Right cardiac atrium (tissue), 5 donors: ENCODE data around the gene GSTA4. TPM values are rescaled to one million over a fixed set of nuclear protein-coding genes. Genes with fewer than 3 reads are reported as not detected.
"Not testable (repeated sequence)": the region's sequence is repeated elsewhere in the genome, so short reads cannot be mapped to it uniquely, and the experiment has no call there.

Source experiments
- ATAC-seq, 2 donors: fragments of 200-7000 bp; cut with Tn5 transposase; one replicate each; pipeline versions ENCODE4 v1.8.0 to v1.9.1; 2020; ENCODE audit warnings: moderate library complexity in 2 of 2, mild to moderate bottlenecking in 1 of 2
- DNase-seq, 3 donors: peaks; one replicate each; pipeline ENCODE4 v3.0.0-alpha.2; 2020
- H3K27ac ChIP-seq: one replicate; pipeline ENCODE4 v1.5.1; 2013; ENCODE audit warnings: mild to moderate bottlenecking, low read length, control low read depth, moderate library complexity
- H3K27me3 ChIP-seq: one replicate; pipeline ENCODE4 v1.6.1; 2013; ENCODE audit not compliant: control insufficient read depth, insufficient read depth
- H3K4me1 ChIP-seq: one replicate; pipeline ENCODE4 v1.6.1; 2013; ENCODE audit warnings: low read length; ENCODE audit not compliant: control insufficient read depth, insufficient read depth
- H3K4me3 ChIP-seq: one replicate; pipeline ENCODE4 v1.5.1; 2013; ENCODE audit warnings: low read length, control low read depth
- H3K9me3 ChIP-seq: one replicate; pipeline ENCODE4 v1.6.1; 2013; ENCODE audit warnings: low read length; ENCODE audit not compliant: control insufficient read depth
- WGBS: extraction: QIAGEN DNeasy Blood & Tissue Kit; methylation state at CpG from one replicate; pipeline ENCODE4 v1.1.7; 2013; 5-methylcytosine and 5-hydroxymethylcytosine counted together
- intact Hi-C, 4 donors: fragments of 100-400 bp; cut with DNase I; formaldehyde crosslinking; loops; one replicate each; pipeline versions ENCODE4 v1.11.0 to v1.14.0; 2022 to 2023
- polyA plus RNA-seq: library from polyadenylated mRNA; stranded (reverse); fragments of 200-250 nt; gene quantifications from one replicate; pipeline ENCODE4 v1.2.3, GENCODE V29; 2013
- total RNA-seq, 4 donors: library from RNA; stranded (reverse); fragmentation: NEBNext Ultra II Directional; extraction: Animal tissue kit (Norgen Biotek cat#: 25700); gene quantifications; one replicate each; pipeline ENCODE4 v1.2.1, GENCODE V29; 2021
- donor health status: healthy with polysubstance abuse.
- donor health status: DM: no; HTN: yes; CAD: no.
- donor health status: DM: no; HTN: no; CAD: no.
- donor health status: DM: no; HTN: yes; CAD: no; lungs with severe emphysema.
- donor health status: DM: yes; HTN: yes; CAD: no.

The GSTA4 gene
- total and polyA plus RNA-seq, 5 donors = 11.5 to 17.6 (median 15.9) TPM

- DNase-seq (no peak), ATAC-seq (no peak)
- H3K4me3 ChIP-seq = no peak overlapping the region
- no peaks in the 10 kb centered on the region for H3K4me1 ChIP-seq
- no peaks in the 10 kb centered on the region for H3K9me3 ChIP-seq
- H3K27me3 ChIP-seq = no peaks in the 10 kb centered on the region
- WGBS = 90% methylated on average over 2 of the region's 2 CpGs
- intact Hi-C loops = no loop called here
- H3K27ac ChIP-seq = no peak overlapping the region
Observed at GRCh38 chr6:52975580-52975979, 19.5 kb downstream of the GSTA4 start.

GRCh38 chr6:52972989-52973388 lies 22.1 kb downstream of the GSTA4 start:
- Histone ChIP-seq H3K4me1 (no peaks in the 10 kb centered on the region), H3K27ac (no peak overlapping the region), H3K4me3 (no peak overlapping the region), H3K9me3 (no peaks in the 10 kb centered on the region), H3K27me3 (no peaks in the 10 kb centered on the region)
- DNase-seq = no peak
- no peak for ATAC-seq
- intact Hi-C loops = no loop called here

- Histone ChIP-seq H3K27ac (no peak overlapping the region), H3K4me1 (no peaks in the 10 kb centered on the region), H3K9me3 (no peaks in the 10 kb centered on the region), H3K4me3 (no peak overlapping the region), H3K27me3 (no peaks in the 10 kb centered on the region)
- DNase-seq = no peak
- ATAC-seq = no peak
- 86% methylated on average over 2 of the region's 2 CpGs for WGBS
- intact Hi-C loops = no loop called here
Observed at GRCh38 chr6:52969359-52969758, 25.7 kb downstream of the GSTA4 start.

- ATAC-seq = no peak
- no peaks in the 10 kb centered on the region for H3K4me1 ChIP-seq
- H3K4me3 ChIP-seq = no peak overlapping the region
- no peak for DNase-seq
- intact Hi-C loops = no loop called here
- H3K9me3 ChIP-seq = no peaks in the 10 kb centered on the region
- 76% methylated on average over 3 of the region's 3 CpGs for WGBS
- H3K27ac ChIP-seq = no peak overlapping the region
- no peaks in the 10 kb centered on the region for H3K27me3 ChIP-seq
Observed at GRCh38 chr6:52966101-52966500, 29.0 kb downstream of the GSTA4 start.

GRCh38 chr6:52965380-52965779 lies 29.7 kb downstream of the GSTA4 start:
- WGBS = 75% methylated on average over 4 of the region's 4 CpGs
- H3K9me3 ChIP-seq = no peaks in the 10 kb centered on the region
- H3K27ac ChIP-seq = no peak overlapping the region
- ATAC-seq (no peak), DNase-seq (no peak)
- no peak overlapping the region for H3K4me3 ChIP-seq
- H3K4me1 ChIP-seq = no peaks in the 10 kb centered on the region
- intact Hi-C loops = no loop called here
- H3K27me3 ChIP-seq = no peaks in the 10 kb centered on the region

- WGBS = 58% methylated on average over 1 of the region's 1 CpG
- intact Hi-C loops = no loop called here
- H3K4me3 ChIP-seq = no peak overlapping the region
Observed at GRCh38 chr6:52964318-52964717, 30.8 kb downstream of the GSTA4 start.

DNA sequence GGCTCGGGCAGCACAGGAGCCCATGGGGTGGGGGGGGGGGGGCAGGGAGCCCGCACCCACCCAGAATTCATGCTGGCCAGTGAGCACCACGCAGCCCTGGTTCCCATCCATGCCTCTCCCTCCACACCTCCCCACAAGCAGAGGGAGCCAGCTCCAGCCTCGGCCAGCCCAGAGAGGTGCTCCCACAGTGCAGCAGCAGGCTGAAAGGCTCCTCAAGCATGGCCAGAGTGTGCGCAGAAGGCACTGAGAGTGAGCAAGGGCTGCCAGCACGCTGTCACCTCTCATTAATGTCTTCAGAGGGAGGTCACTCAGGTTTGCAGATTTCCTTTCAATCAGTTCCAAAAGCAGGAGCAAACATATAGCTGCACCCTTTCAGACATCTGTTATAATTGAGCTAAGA lies 32.4 kb downstream of the GSTA4 start:
- no peaks in the 10 kb centered on the region for H3K27me3 ChIP-seq
- no peak overlapping the region for H3K4me3 ChIP-seq
- ATAC-seq (no peak), DNase-seq (no peak)
- intact Hi-C loops = no loop called here
- no peak overlapping the region for H3K27ac ChIP-seq
- whole genome bisulfite sequencing = 74% methylated on average over 6 of the region's 6 CpGs
- H3K9me3 ChIP-seq = no peaks in the 10 kb centered on the region
- no peaks in the 10 kb centered on the region for H3K4me1 ChIP-seq

More at GRCh38 chr6:52964318-52964717, 30.8 kb downstream of the GSTA4 start:
- no peak for ATAC-seq
- Histone ChIP-seq H3K9me3 (no peaks in the 10 kb centered on the region), H3K27me3 (no peaks in the 10 kb centered on the region), H3K4me1 (no peaks in the 10 kb centered on the region), H3K27ac (no peak overlapping the region)
- no peak for DNase-seq

GRCh38 chr6:52961022-52961421 lies 34.1 kb downstream of the GSTA4 start:
- ATAC-seq, DNase-seq, H3K4me1 ChIP-seq, H3K27ac ChIP-seq, H3K9me3 ChIP-seq, H3K4me3 ChIP-seq, intact Hi-C loops, H3K27me3 ChIP-seq: not testable (repeated sequence)
- 67% methylated on average over 10 of the region's 10 CpGs for WGBS

DNA sequence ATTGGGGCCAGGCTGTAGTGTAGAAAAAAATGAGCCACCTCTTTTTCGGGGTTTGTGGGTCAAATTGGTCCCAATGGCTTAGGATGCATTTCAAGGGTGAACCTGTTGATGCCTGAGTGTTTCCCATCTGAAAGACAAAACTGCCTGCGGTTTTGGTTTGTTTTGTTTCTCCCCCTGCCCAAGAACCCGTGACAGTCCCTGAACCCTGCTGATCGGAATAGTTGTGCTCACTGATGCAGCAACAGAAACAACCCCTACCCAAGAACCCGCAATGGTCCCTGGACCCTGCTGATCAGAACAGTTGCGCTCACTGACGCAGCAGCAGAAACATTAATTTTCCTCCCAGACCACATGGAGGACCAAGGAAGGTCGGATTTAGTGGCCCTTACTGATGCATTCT lies 34.9 kb downstream of the GSTA4 start:
- H3K9me3 ChIP-seq, ATAC-seq, H3K4me3 ChIP-seq, H3K4me1 ChIP-seq, H3K27me3 ChIP-seq, intact Hi-C loops, H3K27ac ChIP-seq, DNase-seq: not testable (repeated sequence)
- 80% methylated on average over 8 of the region's 8 CpGs for WGBS

DNA sequence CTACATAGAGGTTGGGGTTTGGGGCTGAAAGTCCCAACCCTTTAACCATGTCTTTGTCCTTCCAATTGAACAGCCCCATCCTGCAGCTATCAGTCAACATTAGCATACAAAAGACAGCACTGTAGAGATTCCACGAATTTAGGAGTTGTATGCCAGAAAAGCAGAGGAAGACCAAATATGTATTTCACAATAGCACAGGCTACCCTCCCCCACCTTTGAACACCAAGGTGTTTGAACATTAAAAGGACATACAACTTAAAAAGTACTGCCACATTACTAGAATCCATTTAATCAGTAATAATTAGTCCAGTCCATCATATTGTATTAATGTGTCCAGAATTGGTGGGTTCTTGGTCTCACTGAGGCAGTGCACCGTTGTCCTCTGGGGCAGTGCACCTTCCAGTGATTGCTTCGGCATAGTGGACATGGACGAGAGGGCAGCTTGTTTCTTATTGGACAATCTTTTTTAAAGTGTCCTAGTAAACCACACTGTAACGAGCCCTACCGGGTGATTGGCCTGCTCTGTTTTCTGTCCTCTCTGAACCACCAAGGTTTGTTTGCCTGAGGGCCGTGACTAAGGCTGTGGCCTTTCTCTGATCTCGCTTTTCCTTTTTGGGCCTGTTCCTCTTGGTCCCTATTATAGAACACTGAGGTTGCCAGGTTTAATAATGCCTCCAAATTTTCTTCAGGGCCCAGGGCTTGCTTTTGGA lies 36.4 kb downstream of the GSTA4 start:
- H3K9me3 ChIP-seq = no peaks in the 10 kb centered on the region

GRCh38 chr6:52955871-52956270 lies 39.2 kb downstream of the GSTA4 start:
- no peaks in the 10 kb centered on the region for H3K4me1 ChIP-seq
- no peaks in the 10 kb centered on the region for H3K9me3 ChIP-seq
- intact Hi-C loops = no loop called here
- ATAC-seq = no peak
- WGBS = 76% methylated on average over 7 of the region's 7 CpGs
- no peaks in the 10 kb centered on the region for H3K27me3 ChIP-seq
- DNase-seq = no peak
- H3K27ac ChIP-seq = no peak overlapping the region
- no peak overlapping the region for H3K4me3 ChIP-seq

More for the DNA sequence above, 36.4 kb downstream of the GSTA4 start:
- no peaks in the 10 kb centered on the region for H3K4me1 ChIP-seq
- H3K4me3 ChIP-seq = no peak overlapping the region
- no peak for ATAC-seq
- DNase-seq = no peak
- no peak overlapping the region for H3K27ac ChIP-seq
- no peaks in the 10 kb centered on the region for H3K27me3 ChIP-seq
- WGBS = 64% methylated on average over 8 of the region's 8 CpGs
- intact Hi-C loops = no loop called here
